ENCODE results near the gene SYDE2. TPM values are rescaled to one million over a fixed set of nuclear protein-coding genes. Genes with fewer than 3 reads are reported as not detected.

SYDE2 gene
- total RNA-seq, 1 donor from 2014 or later = 4.2 TPM

DNA sequence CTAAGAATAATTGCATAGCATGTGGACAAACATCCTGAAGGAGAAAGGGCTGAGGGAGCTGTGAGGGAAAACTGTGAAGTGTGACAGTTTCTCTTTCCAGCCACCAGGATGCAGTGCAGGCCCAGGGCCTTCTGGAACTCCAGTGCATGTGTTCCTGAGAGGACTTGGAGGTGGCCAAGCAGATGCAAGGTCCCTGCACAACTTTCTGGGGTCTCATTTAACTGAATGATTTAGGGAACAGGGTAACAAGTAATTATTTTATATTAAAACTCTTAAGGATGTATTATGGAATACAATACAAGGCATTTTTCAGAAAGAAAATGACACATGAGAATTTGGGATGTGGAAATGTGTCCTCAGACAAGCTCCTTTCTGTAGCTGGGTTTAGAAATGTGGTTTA lies 91.3 kb downstream of the SYDE2 start:
- H3K4me1 Mint-ChIP-seq (ENCODE audit: unreplicated experiment) = no peaks in the 10 kb centered on the region
- H3K4me3 Mint-ChIP-seq (ENCODE audit: unreplicated experiment) = no peak overlapping the region
- H3K9me3 Mint-ChIP-seq (ENCODE audit: unreplicated experiment) = no peaks in the 10 kb centered on the region
- no peaks in the 10 kb centered on the region for H3K27me3 Mint-ChIP-seq (ENCODE audit: unreplicated experiment)
- no peaks in the 10 kb centered on the region for H3K36me3 Mint-ChIP-seq (ENCODE audit: low read depth, unreplicated experiment)
- DNase-seq (ENCODE audit: low spot score) = peak; percentile 61
- TF ChIP-seq, protein P1, sequence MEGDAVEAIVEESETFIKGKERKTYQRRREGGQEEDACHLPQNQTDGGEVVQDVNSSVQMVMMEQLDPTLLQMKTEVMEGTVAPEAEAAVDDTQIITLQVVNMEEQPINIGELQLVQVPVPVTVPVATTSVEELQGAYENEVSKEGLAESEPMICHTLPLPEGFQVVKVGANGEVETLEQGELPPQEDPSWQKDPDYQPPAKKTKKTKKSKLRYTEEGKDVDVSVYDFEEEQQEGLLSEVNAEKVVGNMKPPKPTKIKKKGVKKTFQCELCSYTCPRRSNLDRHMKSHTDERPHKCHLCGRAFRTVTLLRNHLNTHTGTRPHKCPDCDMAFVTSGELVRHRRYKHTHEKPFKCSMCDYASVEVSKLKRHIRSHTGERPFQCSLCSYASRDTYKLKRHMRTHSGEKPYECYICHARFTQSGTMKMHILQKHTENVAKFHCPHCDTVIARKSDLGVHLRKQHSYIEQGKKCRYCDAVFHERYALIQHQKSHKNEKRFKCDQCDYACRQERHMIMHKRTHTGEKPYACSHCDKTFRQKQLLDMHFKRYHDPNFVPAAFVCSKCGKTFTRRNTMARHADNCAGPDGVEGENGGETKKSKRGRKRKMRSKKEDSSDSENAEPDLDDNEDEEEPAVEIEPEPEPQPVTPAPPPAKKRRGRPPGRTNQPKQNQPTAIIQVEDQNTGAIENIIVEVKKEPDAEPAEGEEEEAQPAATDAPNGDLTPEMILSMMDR (IDR thresholded peaks at IDR 0.05; ENCODE audit: unreplicated experiment) = peak; percentile 60
- no peak overlapping the region for H3K27ac Mint-ChIP-seq (ENCODE audit: unreplicated experiment)

Small RNA genes within 50 kb of the gene (microRNA-seq; reads per million reads assigned to microRNA genes)
- 0.28 reads per million for gene MIR4423 (ENCODE audit: unreplicated experiment)

Other genes starting within 250 kb of the SYDE2 start
- gene MCOLN2, start 203.9 kb downstream of the SYDE2 start, total RNA-seq (ENCODE audit: unreplicated experiment) = 0.64 TPM
- gene MCOLN3, start 152.5 kb downstream of the SYDE2 start, total RNA-seq (ENCODE audit: unreplicated experiment) = 0.90 TPM
- gene C1orf52, start 58.6 kb upstream of the SYDE2 start, total RNA-seq (ENCODE audit: unreplicated experiment) = 37.7 TPM
- gene BCL10, start 75.6 kb upstream of the SYDE2 start, total RNA-seq (ENCODE audit: unreplicated experiment) = 33.6 TPM

All from endothelial cell (in vitro differentiated cells).